NK-92 (cell line): Measurements from ENCODE around the gene PSMA4.
"Not testable (repeated sequence)": the region's sequence is repeated elsewhere in the genome, so short reads cannot be mapped to it uniquely, and the experiment has no call there.

Experiments
- DNase-seq: peaks from one replicate; lab custom pipeline; 2025; ENCODE audit not compliant: unreplicated experiment; lab: John Stamatoyannopoulos, UW

The PSMA4 gene

GRCh38 chr15:78550815-78551214 lies 10.6 kb downstream of the PSMA4 start:
- no peak for DNase-seq

GRCh38 chr15:78551902-78552301 lies 11.7 kb downstream of the PSMA4 start:
- DNase-seq = no peak

GRCh38 chr15:78552597-78552996 lies 12.4 kb downstream of the PSMA4 start:
- DNase-seq = no peak

GRCh38 chr15:78560201-78560600 lies 20.0 kb downstream of the PSMA4 start:
- not testable (repeated sequence) for DNase-seq

GRCh38 chr15:78561490-78561889 lies 21.2 kb downstream of the PSMA4 start:
- DNase-seq = no peak

GRCh38 chr15:78563092-78563491 lies 22.8 kb downstream of the PSMA4 start:
- DNase-seq = no peak

GRCh38 chr15:78564743-78565096 lies 24.5 kb downstream of the PSMA4 start:
- no peak for DNase-seq

DNA sequence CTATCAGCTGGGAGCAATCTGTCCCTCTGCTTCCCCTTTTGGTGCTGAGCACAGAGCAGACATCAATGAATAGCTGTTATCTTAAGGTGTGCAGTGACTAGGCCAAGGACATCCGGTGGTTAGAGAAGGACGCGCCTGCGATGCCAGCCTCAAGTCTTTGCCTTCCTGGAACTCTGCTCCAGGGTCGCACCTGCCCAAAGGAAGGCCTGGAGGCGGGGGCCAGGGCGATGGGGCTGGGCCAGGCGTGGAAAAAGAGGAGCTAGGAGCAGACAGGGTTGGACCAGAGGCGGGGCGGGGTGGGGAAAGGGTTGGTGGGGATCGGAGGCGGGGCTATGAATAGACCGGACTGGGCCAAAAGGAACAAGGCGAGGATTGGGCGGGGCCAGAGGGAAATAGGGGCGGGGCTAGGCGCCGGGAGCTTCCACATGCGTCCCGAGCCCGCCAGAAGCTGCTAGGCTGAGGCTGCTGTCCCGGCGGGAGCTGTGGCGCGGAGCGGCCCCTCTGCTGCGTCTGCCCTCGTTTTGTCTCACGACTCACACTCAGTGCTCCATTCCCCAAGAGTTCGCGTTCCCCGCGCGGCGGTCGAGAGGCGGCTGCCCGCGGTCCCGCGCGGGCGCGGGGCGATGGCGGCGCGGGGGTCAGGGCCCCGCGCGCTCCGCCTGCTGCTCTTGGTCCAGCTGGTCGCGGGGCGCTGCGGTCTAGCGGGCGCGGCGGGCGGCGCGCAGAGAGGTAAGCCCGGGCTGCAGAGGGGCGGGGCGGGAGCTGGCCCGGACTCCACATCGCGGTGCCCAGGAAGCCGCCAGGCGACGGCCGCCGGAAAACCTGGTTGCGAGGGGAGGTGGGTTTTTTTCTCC lies 25.1 kb downstream of the PSMA4 start, which contains the start of gene CHRNA5:
CHRNA5 (plus strand) TSS at position 424 of the 854 bp plus-strand sequence; CDS start at position 624, 200 bp downstream.
- no peak for DNase-seq

DNA sequence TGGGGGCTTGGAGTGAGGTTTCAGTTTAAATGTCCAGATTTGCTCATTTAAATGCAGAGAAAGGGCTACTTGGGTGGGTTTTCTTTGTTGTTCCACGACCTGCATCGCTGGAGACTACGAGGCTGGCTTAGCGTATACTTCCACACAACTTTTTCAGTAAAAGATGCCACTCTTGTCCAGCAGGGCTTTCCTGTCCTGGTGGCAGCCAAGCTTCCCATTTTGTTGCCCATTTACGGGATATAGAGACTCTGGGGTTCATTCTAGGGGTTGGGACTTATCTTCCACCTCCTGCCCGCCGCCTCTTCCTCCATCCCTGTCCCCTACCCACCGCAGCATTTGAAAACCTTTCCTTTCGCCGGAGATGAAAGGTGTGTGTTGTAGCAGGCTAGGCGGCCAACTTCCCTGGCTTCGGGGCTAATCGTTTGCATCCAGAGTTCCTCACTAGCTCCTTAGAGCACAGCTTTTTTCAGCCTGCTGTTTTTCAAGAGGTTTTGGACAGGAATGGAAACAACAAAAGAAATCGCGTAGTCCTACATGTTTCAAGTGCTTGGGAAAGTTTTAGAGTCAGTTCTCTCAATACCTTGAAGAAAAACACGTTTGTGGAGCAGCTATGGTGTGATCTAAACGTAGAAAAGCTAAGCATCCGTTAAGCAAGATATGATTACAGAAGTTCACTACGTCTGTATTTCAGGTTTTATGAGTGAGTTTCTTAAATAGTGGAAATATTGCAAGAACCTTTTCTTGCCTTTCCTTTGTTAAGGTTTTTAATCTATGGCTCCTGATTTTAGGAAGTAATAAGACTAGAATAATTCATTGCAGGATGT lies 25.9 kb downstream of the PSMA4 start:
- DNase-seq = no peak

DNA sequence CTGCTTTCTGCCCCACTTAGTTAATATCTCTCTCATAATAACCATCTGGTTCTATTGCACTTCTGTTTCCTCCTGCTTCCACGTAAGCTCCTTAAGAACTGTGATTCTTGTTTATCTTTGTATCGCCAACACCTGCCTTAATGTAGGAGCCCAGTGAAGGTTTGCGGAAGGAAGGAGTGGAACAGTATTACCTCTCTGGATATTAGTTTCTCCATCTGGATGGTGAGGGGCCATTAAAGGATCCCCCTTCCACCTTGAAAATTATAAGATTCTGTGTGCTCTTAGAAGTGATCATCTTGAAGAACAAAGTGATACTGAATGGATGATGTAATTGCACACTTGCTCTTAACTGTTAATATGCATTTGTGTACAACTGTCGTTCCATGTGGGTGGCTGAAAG lies 27.3 kb downstream of the PSMA4 start:
- DNase-seq = no peak

- DNase-seq = no peak
Observed at GRCh38 chr15:78570710-78571109, 30.5 kb downstream of the PSMA4 start.

DNA sequence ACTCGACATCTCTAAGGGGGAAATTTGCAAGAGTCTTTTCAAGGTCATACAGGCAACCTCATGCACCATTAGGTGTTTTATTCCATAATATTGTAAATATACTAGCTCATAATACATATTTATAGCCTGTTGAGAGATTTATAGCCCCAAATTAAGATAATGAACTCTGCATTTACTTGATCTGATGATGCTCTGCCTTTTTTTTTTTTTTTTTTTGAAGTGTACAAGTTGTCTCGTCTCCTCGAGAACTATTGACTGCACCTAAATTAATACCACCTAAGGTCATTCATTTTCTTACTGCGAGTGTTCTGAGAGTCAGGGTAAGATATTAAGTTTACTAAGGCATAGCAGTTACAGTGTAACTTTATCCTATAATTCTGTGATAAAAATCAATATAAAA lies 31.1 kb downstream of the PSMA4 start:
- no peak for DNase-seq

DNA sequence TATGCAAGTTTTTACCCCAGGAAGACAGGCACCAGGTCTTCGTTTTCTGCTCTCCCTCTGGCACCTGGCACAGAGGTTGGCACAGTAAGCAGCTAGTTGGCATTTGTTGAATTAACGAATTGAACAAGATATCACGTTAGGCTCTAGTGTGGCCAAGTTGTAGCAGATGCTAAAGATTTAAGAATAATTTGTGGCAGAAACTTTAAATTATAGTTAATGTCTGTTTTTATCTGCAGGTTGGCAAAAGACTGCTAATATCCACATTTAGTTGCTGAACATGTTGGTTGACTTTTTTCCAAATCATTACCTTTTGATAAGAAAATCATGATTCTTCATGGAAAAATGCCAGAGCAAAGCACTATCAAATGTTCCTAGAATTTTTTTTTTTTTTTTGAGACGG lies 33.2 kb downstream of the PSMA4 start:
- DNase-seq = no peak

DNA sequence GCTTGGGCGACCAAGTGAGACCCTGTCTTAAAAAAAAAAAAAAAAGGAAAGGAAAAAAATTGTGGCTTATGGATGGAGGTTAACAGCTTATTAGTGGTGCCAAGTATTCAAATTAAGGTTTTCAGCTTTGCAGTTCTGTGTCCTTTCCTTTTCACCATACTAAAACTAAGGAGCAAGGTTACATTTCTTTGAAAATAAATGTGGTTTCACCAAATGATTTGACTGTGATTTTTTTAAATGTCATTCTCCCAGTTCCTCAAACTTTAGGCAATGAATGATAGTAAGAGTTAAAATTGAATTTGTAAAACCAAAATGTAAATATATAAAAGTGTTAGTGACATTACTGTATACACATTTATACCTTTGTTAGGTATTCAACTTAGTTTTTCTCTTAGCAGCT lies 34.7 kb downstream of the PSMA4 start:
- DNase-seq = no peak

GRCh38 chr15:78597583-78597982 lies 57.3 kb downstream of the PSMA4 start:
- DNase-seq = no peak

GRCh38 chr15:78598348-78598747 lies 58.1 kb downstream of the PSMA4 start:
- no peak for DNase-seq

GRCh38 chr15:78599189-78599588 lies 58.9 kb downstream of the PSMA4 start:
- no peak for DNase-seq
